DMS153 treated with DMSO at 0.1 percent for 48 hours (cell line): ENCODE results near the gene EMC10.
"Not testable (repeated sequence)": the region's sequence is repeated elsewhere in the genome, so short reads cannot be mapped to it uniquely, and the experiment has no call there.

Experiments
- DNase-seq: peaks from one replicate; lab custom pipeline; 2025; ENCODE audit not compliant: unreplicated experiment; lab: John Stamatoyannopoulos, UW

EMC10 gene

GRCh38 chr19:50512999-50513745 is 36.9 kb downstream of the EMC10 start:
- DNase-seq, result no peak

DNA sequence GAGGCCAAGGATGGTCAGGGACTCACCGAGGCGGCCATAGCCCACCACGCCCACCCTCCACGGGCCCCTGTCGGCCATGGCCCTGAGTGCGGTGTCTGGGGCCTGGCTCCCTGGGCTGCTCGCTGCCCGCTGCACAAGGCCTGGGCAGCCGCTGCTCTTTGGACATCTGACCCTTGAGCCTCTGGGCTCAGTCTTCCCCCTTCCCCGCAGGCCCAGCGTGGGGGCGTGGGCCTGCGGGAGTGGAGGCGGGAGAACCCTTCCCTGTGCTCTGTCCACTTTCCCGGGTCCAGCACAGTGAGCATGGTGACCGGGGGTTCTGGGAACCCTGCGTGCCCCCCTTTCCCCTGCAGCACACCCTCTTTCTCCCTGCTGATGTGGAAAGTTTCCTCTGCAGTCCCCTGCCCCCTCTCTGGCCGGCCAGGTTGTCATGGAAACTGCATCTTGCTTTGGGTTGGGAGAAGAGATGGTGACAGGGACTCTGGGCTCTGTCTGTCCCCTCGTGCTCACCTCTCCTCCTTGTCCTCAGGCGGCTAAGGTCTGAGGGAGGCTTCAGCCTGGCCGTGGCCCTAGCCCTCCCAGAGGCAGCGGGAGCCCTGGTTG is 37.5 kb downstream of the EMC10 start, which contains the start of gene ASPDH:
Gene ASPDH (minus strand): TSS at position 168 of the 600 bp plus-strand sequence. CDS start 90 bp downstream, at position 78.
- DNase-seq, result no peak

GRCh38 chr19:50514346-50515167 is 38.2 kb downstream of the EMC10 start:
- DNase-seq, result no peak

DNA sequence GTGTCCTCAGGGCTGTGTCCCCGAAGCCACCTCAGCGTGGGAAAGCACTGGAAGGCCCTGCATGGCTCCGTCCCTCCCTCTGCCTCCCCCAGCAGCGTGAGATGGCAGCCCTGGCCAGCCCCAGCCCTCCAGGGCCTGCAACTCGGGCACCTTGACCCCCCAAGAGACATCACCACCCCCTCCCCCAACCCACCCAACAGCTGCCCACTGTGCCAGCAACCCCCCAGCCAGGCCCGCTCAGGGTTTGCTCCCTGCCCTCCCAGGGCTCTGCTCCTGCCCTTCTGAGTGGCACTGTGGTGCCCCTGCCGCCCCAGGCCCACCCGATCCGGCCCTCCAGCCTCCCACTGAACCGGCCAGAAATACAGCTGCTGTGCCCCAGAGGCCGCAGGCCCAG is 38.9 kb downstream of the EMC10 start:
- DNase-seq, result no peak

- DNase-seq, result no peak
These were observed 40.1 kb downstream of the EMC10 start for GRCh38 chr19:50516456-50516855.

GRCh38 chr19:50516964-50517703 is 40.8 kb downstream of the EMC10 start:
- no peak for DNase-seq

- no peak for DNase-seq
These were observed 41.4 kb downstream of the EMC10 start for GRCh38 chr19:50517704-50518075.

GRCh38 chr19:50518091-50519005 is 42.0 kb downstream of the EMC10 start:
- no peak for DNase-seq

DNA sequence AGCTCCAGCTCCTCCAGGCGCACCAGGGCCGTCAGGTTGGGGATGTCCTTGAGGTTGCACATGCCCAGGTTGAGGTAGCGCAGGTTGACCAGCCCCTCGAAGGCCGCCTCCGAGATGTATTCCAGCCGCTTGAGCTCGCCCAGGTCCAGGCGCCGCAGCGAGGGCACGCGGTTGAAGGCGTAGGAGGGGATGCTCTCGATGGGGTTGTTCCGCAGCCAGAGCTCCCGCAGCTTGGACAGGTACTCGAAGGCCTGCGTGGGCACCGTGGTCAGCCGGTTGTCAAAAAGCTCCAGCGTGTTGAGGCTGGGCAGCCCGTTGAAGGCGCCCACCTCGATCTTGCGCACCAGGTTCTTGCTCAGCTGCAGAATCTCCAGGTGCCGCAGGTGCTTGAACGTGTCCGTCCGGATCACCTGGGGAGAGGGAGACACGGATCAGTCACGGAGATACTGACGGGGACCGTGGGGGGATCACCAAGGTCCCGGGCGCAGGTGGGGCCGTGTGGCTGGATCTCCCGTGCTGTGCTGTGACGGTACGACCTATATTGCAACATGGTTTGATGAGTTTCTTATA is 42.8 kb downstream of the EMC10 start:
- DNase-seq, result no peak

DNA sequence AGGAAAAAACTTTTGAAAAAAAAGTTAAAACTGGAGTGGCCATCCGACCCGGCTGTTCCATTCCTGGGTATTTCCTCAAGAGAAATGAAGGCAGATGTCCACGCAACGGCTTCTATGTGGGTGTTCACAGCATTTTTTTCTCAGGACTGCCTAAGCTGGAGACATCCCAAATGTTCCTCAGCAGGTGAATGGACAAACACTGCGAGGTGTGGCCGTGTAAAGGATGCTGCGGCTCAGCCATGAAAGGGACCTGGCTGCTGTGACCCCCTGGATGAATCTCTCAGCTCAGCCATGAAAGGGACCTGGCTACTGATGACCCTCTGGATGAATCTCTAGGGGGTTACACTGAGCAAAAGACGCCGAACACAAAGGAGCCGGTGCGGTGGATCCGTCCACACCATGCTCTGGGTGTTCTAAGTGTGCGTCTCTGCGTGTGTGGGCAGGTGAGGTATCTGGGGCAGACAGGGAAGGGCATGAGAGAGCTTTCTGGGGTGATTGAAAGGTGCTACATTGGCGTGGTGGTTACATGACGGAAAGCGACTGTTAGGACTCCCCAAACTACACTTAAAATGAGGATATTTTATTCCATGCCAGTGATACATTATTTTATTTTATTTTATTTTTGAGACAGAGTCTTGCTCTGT is 44.6 kb downstream of the EMC10 start:
- no peak for DNase-seq

GRCh38 chr19:50522881-50523280 is 46.6 kb downstream of the EMC10 start:
- no peak for DNase-seq

DNA sequence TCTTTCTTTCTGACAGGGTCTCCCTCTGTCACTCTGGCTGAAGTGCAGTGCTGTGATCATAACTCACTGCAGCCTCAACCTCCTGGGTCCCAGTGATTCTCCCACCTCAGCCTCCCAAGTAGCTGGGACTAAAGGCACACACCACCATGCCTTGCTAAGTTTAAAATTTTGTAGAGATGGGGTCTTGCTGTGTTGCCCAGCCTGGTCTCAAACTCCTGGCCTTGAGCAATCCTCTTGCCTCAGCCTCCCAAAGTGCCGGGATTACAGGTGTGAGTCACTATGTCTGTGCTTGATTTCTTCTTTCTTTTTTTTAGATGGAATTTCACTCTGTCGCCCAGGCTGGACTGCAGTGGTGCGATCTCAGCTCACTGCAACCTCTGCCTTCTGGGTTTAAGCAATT is 51.7 kb downstream of the EMC10 start:
- DNase-seq, result not testable (repeated sequence)

- DNase-seq, result no peak
These were observed 54.9 kb downstream of the EMC10 start for GRCh38 chr19:50531171-50531612.

- no peak for DNase-seq
These were observed 56.6 kb downstream of the EMC10 start for GRCh38 chr19:50532952-50533351.

- no peak for DNase-seq
These were observed 58.2 kb downstream of the EMC10 start for GRCh38 chr19:50534478-50534877.

DNA sequence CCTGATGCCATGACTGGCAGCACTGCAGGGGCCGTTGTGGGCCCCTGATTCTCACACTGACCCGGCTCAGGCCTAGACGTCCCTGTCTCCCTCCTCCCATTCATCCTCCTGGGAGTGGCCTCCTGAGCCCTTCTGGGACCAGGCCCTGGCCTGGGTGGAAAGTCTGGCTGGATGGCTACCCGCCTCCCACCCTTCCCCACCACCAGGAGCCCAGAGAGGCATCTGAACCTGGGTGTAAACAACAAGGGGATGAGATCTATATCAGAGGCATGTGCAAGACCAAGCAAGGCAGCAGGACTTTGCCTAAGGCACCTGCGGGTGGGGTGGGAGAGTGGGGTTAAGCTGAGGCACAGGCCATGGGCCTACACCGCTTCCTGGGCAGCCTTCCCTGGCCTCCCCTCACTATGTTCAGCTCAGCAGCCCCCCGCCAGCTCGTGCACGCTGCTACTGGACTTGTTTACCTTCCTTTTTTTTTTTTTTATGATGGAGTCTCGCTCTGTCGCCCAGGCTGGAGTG is 59.4 kb downstream of the EMC10 start:
- no peak for DNase-seq

DNA sequence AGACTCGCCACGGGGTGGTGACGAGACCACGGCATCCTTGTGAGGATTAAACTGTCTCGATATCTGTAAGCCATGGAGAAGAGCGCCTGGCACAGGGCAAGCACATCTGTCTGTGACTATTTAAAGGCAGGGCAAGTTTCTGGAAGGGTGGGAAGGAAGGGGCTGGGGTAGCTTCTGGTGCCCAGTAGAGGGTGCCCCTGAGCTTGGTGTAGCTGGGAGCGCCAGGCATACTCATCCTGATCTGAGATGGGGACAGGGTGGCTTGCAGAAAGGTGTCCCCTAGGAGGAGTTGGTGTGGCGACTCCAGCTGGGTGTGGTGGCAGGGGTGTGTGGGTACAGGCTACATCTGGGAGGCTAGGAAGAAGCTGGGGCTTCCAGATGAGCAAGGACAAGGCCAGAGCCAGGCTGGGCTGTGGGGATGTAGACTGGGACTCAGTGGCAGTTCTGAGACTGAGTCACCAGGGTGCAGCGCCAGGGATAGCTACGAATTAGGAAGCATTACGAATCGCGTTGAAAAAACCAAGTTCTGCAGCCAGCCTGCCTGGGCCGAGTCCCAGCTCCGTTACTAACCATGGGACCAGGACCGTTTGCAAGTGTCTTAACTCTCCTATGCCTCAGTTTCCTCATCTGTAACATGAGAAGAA is 60.5 kb downstream of the EMC10 start:
- DNase-seq, result no peak

GRCh38 chr19:50537306-50537685 is 61.0 kb downstream of the EMC10 start:
- DNase-seq, result no peak
